Stomach smooth muscle (tissue), 2 donors: ENCODE measurements around the gene SEPTIN2.
"Not testable (repeated sequence)": the region's sequence is repeated elsewhere in the genome, so short reads cannot be mapped to it uniquely, and the experiment has no call there.

Source experiments
- H3K27ac ChIP-seq: one replicate; pipeline ENCODE4 v1.7.0; 2013; ENCODE audit warnings: mild to moderate bottlenecking, low read length, inconsistent platforms
- H3K27me3 ChIP-seq, 2 donors: one replicate each; pipeline ENCODE4 v1.7.0; 2013; ENCODE audit warnings: low read length in 2 of 2; ENCODE audit not compliant: insufficient read depth in 2 of 2, control insufficient read depth in 1 of 2
- H3K36me3 ChIP-seq, 2 donors: one replicate each; pipeline ENCODE4 v1.7.0; 2013; ENCODE audit warnings: low read length in 2 of 2; ENCODE audit not compliant: control insufficient read depth in 2 of 2, insufficient read depth in 2 of 2
- H3K4me1 ChIP-seq: one replicate; pipeline ENCODE4 v1.7.0; 2013; ENCODE audit warnings: low read length; ENCODE audit not compliant: control insufficient read depth, insufficient read depth
- H3K4me3 ChIP-seq, 2 donors: one replicate each; pipeline ENCODE4 v1.7.0; 2013; ENCODE audit warnings: low read length in 2 of 2
- H3K9ac ChIP-seq, 2 donors: one replicate each; pipeline ENCODE4 v1.7.0; 2013; ENCODE audit warnings: low read length in 2 of 2, mild to moderate bottlenecking in 1 of 2
- H3K9me3 ChIP-seq, 2 donors: one replicate each; pipeline ENCODE4 v1.7.0; 2013; ENCODE audit warnings: low read length in 2 of 2; ENCODE audit not compliant: control insufficient read depth in 2 of 2
- donor health status: healthy.
- donor health status: Pancreatic carcinoma.

The SEPTIN2 gene

DNA sequence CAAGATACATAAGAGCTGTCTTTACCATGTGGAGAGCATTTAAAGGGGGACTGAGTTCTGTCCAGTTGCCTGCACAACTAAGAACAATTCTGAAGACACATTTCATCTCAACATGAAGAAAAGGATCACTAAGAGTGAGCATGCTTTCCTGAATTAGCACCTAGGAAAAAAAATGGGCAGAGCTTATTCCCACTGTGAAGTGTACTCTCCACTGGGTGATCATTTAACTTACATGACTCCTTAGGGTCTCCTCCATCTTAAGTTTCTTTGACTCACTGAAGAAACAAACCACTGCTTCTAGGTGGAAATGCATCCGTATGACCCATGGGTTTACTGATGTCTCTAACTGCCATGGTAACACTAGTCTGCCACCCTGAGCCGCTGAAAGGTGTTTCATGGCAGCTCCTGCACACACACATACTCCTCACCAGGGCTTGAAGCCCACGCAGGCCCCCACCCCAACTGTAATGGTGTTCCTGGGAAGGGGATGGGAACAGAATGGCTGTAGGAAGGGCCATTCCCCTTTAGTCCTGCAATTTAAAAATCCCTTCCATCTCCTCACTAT, 27.3 kb upstream of the SEPTIN2 start:
- Histone ChIP-seq H3K27me3 (no peaks in the 10 kb centered on the region), H3K36me3 (no peaks in the 10 kb centered on the region), H3K27ac (no peak overlapping the region), H3K9me3 (no peaks in the 10 kb centered on the region), H3K4me3 (no peak overlapping the region), H3K4me1 (peaks cover 5% of the 10 kb centered on the region), H3K9ac (no peak overlapping the region)

DNA sequence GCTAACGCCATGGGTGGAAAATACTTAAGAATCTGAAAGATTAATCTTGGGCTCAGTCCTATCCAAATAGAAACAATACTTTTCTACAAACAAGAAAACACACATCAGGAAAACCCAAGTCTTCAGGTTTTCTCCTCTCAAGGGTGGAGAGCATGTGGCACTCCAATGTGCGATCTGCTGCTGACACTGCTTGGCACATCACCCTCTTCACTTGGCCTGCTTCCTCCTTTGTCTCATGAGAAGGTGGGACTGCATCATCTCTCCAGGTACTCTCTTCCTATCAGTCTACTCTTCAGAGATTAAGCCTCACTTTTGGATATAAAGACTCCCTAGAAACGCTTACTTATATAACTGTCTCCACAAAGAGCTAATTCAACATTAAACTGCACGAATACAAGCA, 26.7 kb upstream of the SEPTIN2 start:
- H3K27ac ChIP-seq = no peak overlapping the region
- H3K27me3 ChIP-seq = no peaks in the 10 kb centered on the region
- peaks cover 5% of the 10 kb centered on the region for H3K4me1 ChIP-seq
- H3K9ac ChIP-seq = no peak overlapping the region
- no peak overlapping the region for H3K4me3 ChIP-seq
- no peaks in the 10 kb centered on the region for H3K9me3 ChIP-seq
- H3K36me3 ChIP-seq = no peaks in the 10 kb centered on the region

DNA sequence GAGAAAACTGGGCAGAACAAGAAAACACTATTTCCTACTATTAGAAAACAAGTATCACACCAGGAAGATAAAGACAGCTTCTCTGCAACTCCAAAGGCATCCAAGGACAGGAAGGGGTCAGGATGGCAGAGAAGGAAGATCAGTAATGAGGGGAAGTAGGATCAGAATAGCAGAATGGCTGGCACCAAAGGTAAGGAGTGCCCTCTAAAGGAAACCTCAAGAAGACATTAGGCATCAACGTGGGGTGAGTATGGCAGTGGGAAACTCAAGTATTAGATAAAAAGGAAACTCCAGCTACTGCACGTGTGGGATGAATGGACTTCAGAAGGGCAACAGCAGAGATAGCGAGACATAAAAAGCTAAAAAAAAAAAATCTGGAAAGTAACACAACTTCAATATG, 26.1 kb upstream of the SEPTIN2 start:
- H3K36me3 ChIP-seq = no peaks in the 10 kb centered on the region
- no peak overlapping the region for H3K4me3 ChIP-seq
- H3K9ac ChIP-seq = no peak overlapping the region
- H3K4me1 ChIP-seq = peaks cover 5% of the 10 kb centered on the region
- H3K9me3 ChIP-seq = no peaks in the 10 kb centered on the region
- H3K27ac ChIP-seq = no peak overlapping the region
- H3K27me3 ChIP-seq = no peaks in the 10 kb centered on the region

DNA sequence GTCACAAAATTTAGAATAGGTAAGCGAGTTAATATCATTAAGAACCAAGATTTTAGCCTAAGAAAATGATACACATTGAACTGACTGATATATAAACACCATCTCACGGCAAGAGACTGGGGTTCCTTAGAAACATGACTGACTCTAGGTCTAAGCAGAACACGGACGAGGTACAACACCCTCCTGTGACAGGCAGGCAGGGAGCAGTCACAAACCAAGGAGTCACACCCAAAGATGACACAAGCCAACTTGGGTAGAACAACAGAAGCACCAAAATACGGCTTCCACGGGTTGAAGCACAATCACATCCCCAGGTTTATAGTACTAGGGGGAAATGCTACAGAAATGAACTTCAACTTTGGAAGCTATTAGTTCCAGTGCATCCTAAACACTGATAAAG, 24.6 kb upstream of the SEPTIN2 start:
- no peak overlapping the region for H3K9ac ChIP-seq
- no peaks in the 10 kb centered on the region for H3K36me3 ChIP-seq
- no peak overlapping the region for H3K4me3 ChIP-seq
- peaks cover 5% of the 10 kb centered on the region for H3K4me1 ChIP-seq
- H3K9me3 ChIP-seq = no peaks in the 10 kb centered on the region
- H3K27ac ChIP-seq = no peak overlapping the region
- H3K27me3 ChIP-seq = no peaks in the 10 kb centered on the region

DNA sequence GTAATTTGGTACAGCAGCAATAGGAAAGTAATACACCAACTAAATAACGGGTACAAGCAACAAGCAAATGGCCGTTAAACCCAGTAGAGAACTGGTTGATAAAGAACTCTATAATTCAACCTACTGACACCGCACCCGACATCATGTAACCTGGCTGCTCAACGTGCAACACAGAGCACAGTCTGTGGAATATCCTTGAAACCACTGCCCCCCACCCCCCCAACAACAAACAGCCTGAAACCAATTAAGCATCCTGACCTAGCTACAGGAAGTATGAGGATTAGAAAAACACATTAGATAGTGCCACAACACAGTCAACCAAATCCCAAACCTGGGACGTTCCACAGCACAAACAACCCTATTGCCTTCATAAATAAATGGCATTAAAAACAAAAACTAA, 23.7 kb upstream of the SEPTIN2 start:
- Histone ChIP-seq H3K9me3 (no peaks in the 10 kb centered on the region), H3K27ac (no peak overlapping the region), H3K36me3 (peaks cover 0 to 3% of the 10 kb centered on the region in 2 donors), H3K4me3 (no peak overlapping the region), H3K4me1 (peaks cover 5% of the 10 kb centered on the region), H3K9ac (no peak overlapping the region), H3K27me3 (no peaks in the 10 kb centered on the region)

DNA sequence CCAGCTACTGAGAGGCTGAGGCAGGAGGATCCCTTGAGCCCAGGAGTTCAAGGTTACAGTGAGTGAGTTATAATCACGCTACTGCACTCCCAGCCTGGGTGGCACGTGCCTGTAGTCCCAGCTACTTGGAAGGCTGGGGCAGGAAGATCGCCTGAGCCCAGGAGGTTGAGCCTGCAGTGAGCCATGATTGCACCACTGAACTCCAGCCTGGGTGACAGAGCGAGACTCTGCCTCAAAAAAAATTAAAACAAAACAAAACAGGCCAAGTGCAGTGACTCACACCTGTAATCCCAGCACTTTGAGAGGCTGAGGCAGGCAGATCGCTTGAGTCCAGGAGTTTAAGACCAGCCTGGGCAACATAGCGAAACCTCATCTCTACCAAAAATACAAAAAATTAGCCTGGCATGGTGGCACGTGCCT, 22.3 kb upstream of the SEPTIN2 start:
- H3K27ac ChIP-seq, H3K4me1 ChIP-seq, H3K4me3 ChIP-seq, H3K36me3 ChIP-seq, H3K9me3 ChIP-seq, H3K9ac ChIP-seq, H3K27me3 ChIP-seq: not testable (repeated sequence)

DNA sequence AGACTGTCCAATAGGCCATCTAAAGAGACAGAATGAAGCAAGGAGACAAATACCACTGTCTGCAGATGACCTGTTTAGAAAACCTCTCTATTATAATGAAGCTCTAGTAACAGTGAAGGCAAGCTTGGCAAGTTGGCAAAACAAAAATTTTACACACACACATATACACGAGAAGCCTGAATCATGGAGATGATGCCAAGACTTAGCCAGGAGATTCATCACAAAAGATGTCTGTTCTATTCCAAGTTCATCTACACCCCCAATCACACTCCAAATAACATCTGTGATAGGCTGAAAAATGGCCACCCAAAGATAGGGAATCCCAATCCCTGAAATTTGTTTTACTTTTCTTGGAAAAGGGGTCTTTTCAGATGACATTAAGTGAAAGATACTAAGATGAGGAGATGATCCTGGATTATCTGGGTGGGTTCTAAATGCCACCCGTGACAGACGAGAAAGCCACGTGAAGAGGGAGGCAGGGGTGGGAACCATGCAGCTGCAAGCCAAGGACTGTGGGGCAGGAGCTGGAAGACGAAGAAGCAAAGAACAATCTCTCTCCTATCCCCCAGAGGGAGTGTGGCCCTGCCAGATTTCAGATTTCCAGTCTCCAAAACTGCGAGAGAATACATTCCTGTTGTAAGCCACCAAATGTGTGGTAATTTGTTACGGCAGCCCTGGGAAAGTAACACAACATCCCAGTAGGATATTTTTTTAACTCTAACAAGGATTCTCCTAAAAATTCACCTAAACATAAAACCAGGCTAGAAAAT, 20.2 kb upstream of the SEPTIN2 start:
- H3K4me3 ChIP-seq = no peak overlapping the region
- H3K9me3 ChIP-seq = no peaks in the 10 kb centered on the region
- H3K4me1 ChIP-seq = no peaks in the 10 kb centered on the region
- no peaks in the 10 kb centered on the region for H3K27me3 ChIP-seq
- peaks cover 0 to 7% of the 10 kb centered on the region in 2 donors for H3K36me3 ChIP-seq
- H3K9ac ChIP-seq = no peak overlapping the region
- no peak overlapping the region for H3K27ac ChIP-seq

DNA sequence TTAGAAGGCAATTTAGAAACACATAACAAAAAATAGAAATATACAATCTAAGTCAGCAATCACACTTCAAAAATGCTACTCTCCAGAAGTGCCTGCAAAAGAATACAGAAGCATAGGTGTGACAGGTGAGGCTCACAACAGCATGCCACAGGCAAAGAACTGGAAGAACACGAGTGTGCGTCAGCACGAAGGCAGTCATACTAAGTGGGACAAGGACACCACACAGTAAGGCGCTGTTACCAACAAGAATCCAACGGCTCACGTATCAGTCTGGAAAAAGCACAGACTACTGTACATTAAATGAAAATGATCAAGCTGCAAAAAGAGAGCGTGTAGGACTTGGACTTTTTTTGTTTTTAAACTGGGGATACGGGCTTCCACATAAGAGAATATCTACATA, 19.0 kb upstream of the SEPTIN2 start:
- H3K36me3 ChIP-seq = peaks cover 0 to 7% of the 10 kb centered on the region in 2 donors
- no peak overlapping the region for H3K4me3 ChIP-seq
- no peak overlapping the region for H3K27ac ChIP-seq
- H3K9ac ChIP-seq = no peak overlapping the region
- no peaks in the 10 kb centered on the region for H3K9me3 ChIP-seq
- H3K4me1 ChIP-seq = no peaks in the 10 kb centered on the region
- no peaks in the 10 kb centered on the region for H3K27me3 ChIP-seq

DNA sequence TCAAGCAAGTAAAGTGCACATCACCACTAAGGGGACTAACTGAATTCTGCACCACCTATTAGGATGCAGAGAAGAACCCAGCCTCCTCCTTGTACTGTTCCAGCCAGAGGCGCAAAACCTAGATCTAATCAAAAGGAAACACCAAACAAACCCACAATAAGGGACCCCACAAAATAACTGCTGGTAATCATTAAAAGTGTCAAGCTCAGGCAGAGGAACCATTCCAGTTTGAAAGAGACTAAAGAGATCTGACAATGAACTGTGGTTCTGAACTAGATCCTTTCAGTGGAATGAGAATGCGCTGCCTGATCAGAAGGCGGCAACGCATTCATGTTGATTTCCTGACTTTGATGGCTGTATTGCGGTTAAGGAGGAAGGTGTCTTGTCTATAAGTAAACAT, 17.1 kb upstream of the SEPTIN2 start:
- Histone ChIP-seq H3K27me3 (no peaks in the 10 kb centered on the region), H3K4me1 (peaks cover 7% of the 10 kb centered on the region), H3K9me3 (no peaks in the 10 kb centered on the region), H3K27ac (no peak overlapping the region), H3K9ac (no peak overlapping the region), H3K4me3 (no peak overlapping the region), H3K36me3 (peaks cover 0 to 9% of the 10 kb centered on the region in 2 donors)

DNA sequence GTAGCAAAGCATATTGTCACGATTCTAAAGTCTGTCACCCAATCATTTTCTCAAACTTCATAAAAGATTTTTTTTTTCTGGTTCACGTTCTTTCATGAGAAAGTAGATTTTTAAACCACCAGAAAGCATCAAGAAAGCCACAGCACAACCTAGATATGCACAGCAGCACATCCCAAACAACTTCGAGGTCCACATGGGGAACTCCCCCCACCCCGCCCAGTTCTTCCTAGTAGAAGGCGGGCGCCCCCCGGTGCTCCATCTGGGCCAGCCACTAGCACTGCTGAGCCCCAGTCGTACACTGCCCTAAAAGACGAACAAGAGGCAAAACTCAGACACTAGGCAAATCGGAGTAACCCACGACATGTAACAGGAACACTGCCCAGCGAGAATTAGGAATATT, 15.7 kb upstream of the SEPTIN2 start:
- peaks cover 7% of the 10 kb centered on the region for H3K4me1 ChIP-seq
- no peaks in the 10 kb centered on the region for H3K9me3 ChIP-seq
- no peak overlapping the region for H3K27ac ChIP-seq
- no peak overlapping the region for H3K4me3 ChIP-seq
- H3K9ac ChIP-seq = no peak overlapping the region
- peaks cover 0 to 9% of the 10 kb centered on the region in 2 donors for H3K36me3 ChIP-seq
- no peaks in the 10 kb centered on the region for H3K27me3 ChIP-seq

DNA sequence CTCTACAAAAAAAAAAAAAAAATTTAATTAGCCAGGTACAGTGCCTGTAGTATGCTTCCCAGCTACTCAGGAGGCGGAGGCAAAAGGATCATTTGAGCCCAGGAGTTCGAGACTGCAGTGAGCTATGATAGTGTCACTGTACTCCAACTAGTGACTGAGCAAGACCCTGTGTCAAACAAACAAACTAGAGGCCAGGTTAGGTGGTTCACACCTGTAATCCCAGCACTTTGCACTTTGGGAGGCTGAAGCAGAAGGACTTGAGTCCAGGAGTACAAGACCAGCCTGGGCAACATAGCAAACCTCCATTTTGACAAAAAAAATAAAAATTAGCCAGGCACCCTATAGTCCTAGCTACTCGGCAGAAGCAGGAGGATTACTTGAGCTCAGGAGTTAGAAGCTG, 13.6 kb upstream of the SEPTIN2 start:
- Histone ChIP-seq H3K4me1 (peaks cover 7% of the 10 kb centered on the region), H3K36me3 (peaks cover 0 to 5% of the 10 kb centered on the region in 2 donors), H3K4me3 (no peak overlapping the region)

More for the DNA sequence above, 13.6 kb upstream of the SEPTIN2 start:
- Histone ChIP-seq H3K27me3 (no peaks in the 10 kb centered on the region), H3K27ac (no peak overlapping the region), H3K9ac (no peak overlapping the region), H3K9me3 (no peaks in the 10 kb centered on the region)
